PC-9 (cell line): ENCODE results near the gene ZNF446. TPM values are rescaled to one million over a fixed set of nuclear protein-coding genes. Genes with fewer than 3 reads are reported as not detected.

Experiments used
- BruUV-seq: library from RNA; stranded (reverse); fragments of 400-500 nt; replicated peaks from 2 replicates; lab custom pipeline; 2021; lab: Mats Ljungman, UMichigan
- CTCF ChIA-PET: fragments of 300-600 bp; sonication (Branson Sonifier 250); formaldehyde crosslinking; loops from one replicate; lab custom pipeline; 2022; ENCODE audit warnings: antibody characterized with exemption; lab: Charles Lee
- POLR2A ChIA-PET: fragments of 300-600 bp; sonication (Branson Sonifier 250); formaldehyde crosslinking; loops from one replicate; lab custom pipeline; 2022; ENCODE audit warnings: antibody characterized with exemption; ENCODE audit not compliant: unreplicated experiment; lab: Charles Lee
- DNase-seq, 2 experiments: peaks; one replicate each; pipeline versions ENCODE4 v3.0.0 to v3.0.0-alpha.2; 2015 to 2022; ENCODE audit warnings: mixed read lengths in 1 of 2
- H2AFZ ChIP-seq: fragments of 200-600 bp; sonication (generic); 2 replicates; pipeline ENCODE4 v1.8.1; 2017; ENCODE audit warnings: antibody characterized with exemption
- H3F3A ChIP-seq: fragments of 200-600 bp; sonication (generic); 2 replicates; pipeline ENCODE4 v1.8.1; 2017; ENCODE audit warnings: antibody characterized with exemption, mild to moderate bottlenecking, low read depth; ENCODE audit not compliant: insufficient read depth
- H3K27ac ChIP-seq: fragments of 200-600 bp; sonication (generic); 2 replicates; pipeline ENCODE4 v1.6.1; 2016; ENCODE audit warnings: mixed run types
- H3K27me3 ChIP-seq: fragments of 200-600 bp; sonication (generic); 2 replicates; pipeline ENCODE4 v1.6.1; 2016; ENCODE audit warnings: low read depth, mixed run types; ENCODE audit not compliant: insufficient read depth
- H3K36me3 ChIP-seq: fragments of 200-600 bp; sonication (generic); 2 replicates; pipeline ENCODE4 v1.6.1; 2016; ENCODE audit warnings: low read depth, mixed run types
- H3K4me1 ChIP-seq: fragments of 200-600 bp; sonication (generic); replicated peaks from 2 replicates; pipeline ENCODE4 v1.6.1; 2016; ENCODE audit warnings: mixed run types; ENCODE audit not compliant: insufficient read depth
- H3K4me2 ChIP-seq: fragments of 200-600 bp; sonication (generic); 2 replicates; pipeline ENCODE4 v1.6.1; 2017; ENCODE audit warnings: mixed run types
- H3K4me3 ChIP-seq: fragments of 200-600 bp; sonication (generic); 2 replicates; pipeline ENCODE4 v1.6.1; 2016; ENCODE audit warnings: mixed run types
- H3K79me2 ChIP-seq: fragments of 200-600 bp; sonication (generic); 2 replicates; pipeline ENCODE4 v1.6.1; 2017; ENCODE audit warnings: low read depth, mixed run types
- H3K9me2 ChIP-seq: fragments of 200-600 bp; sonication (generic); 2 replicates; pipeline ENCODE4 v1.8.1; 2017; ENCODE audit warnings: mild to moderate bottlenecking; ENCODE audit not compliant: insufficient read depth
- H3K9me3 ChIP-seq: fragments of 200-600 bp; sonication (generic); 2 replicates; pipeline ENCODE4 v1.8.1; 2016; ENCODE audit warnings: low read depth; ENCODE audit not compliant: insufficient read depth
- H4K20me1 ChIP-seq: fragments of 200-600 bp; sonication (generic); 2 replicates; pipeline ENCODE4 v1.8.1; 2017; ENCODE audit not compliant: insufficient read depth
- CTCF ChIP-seq: fragments of 200-600 bp; sonication (generic); conservative IDR thresholded peaks from 2 replicates; pipeline ENCODE4 v1.6.1; 2017; ENCODE audit warnings: mixed run types, antibody characterized with exemption, mild to moderate bottlenecking, moderate library complexity
- EZH2 ChIP-seq: fragments of 200-600 bp; sonication (generic); IDR thresholded peaks from 2 replicates; pipeline ENCODE4 v1.8.0; 2017; ENCODE audit warnings: antibody characterized with exemption, low read depth
- intact Hi-C: fragments of 100-400 bp; cut with micrococcal nuclease; formaldehyde crosslinking; loops from one replicate; pipeline ENCODE4 v1.10.0; 2022; ENCODE audit not compliant: unreplicated experiment
- total RNA-seq: library from RNA; stranded (reverse); gene quantifications from 2 replicates; pipeline ENCODE4 v1.2.3, GENCODE V29; 2021

ZNF446 gene
- total RNA-seq, 1 experiment from 2014 or later, result 11.0 TPM

GRCh38 chr19:58497634-58498170, 21.6 kb downstream of the ZNF446 start:
- Histone ChIP-seq H3K27ac (no peak overlapping the region), H3K4me2 (peak overlapping the region; percentile 93), H3K27me3 (no peaks in the 10 kb centered on the region), H3K79me2 (peaks cover 13% of the 10 kb centered on the region; the same call in 1 of the 2 replicates), H3K9me2 (no peaks in the 10 kb centered on the region), H3K9me3 (no peaks in the 10 kb centered on the region), H2AFZ (no peak overlapping the region), H3K4me3 (no peak overlapping the region), H3K4me1 (no peaks in the 10 kb centered on the region), H4K20me1 (no peaks in the 10 kb centered on the region), H3F3A (no peaks in the 10 kb centered on the region), H3K36me3 (no peaks in the 10 kb centered on the region)
- ChIA-PET POLR2A (no interaction called here), CTCF (no interaction called here)
- intact Hi-C loops, result no loop called here
- BruUV-seq, result no TSS peak
- no peak for DNase-seq
- TF ChIP-seq EZH2 (no peak), CTCF (no peak)

GRCh38 chr19:58498316-58499020, 22.3 kb downstream of the ZNF446 start:
- H3K27me3 ChIP-seq, result no peaks in the 10 kb centered on the region
- no peaks in the 10 kb centered on the region for H4K20me1 ChIP-seq
- TF ChIP-seq EZH2 (no peak), CTCF (no peak)
- no peaks in the 10 kb centered on the region for H3K36me3 ChIP-seq
- H3K9me3 ChIP-seq, result no peaks in the 10 kb centered on the region
- H2AFZ ChIP-seq, result peak overlapping the region; percentile 87
- POLR2A ChIA-PET, result interaction anchor here (0.7 kb wide), 1 partner anchor 9 kb away, joined by 3 read pairs; no protein-coding TSS in a partner anchor
- no peak for DNase-seq
- no peaks in the 10 kb centered on the region for H3K9me2 ChIP-seq
- H3K4me1 ChIP-seq, result no peaks in the 10 kb centered on the region
- BruUV-seq, result TSS peak; percentile 46
- no peak overlapping the region for H3K27ac ChIP-seq
- H3K79me2 ChIP-seq, result peaks cover 13% of the 10 kb centered on the region; the same call in 1 of the 2 replicates
- CTCF ChIA-PET, result no interaction called here
- intact Hi-C loops, result loop anchor here (1.0 kb wide), 1 partner anchor 22 kb away; the partner anchor contains the start of gene ZNF446
- no peaks in the 10 kb centered on the region for H3F3A ChIP-seq
- peak overlapping the region; percentile 93 for H3K4me2 ChIP-seq
- peak overlapping the region; percentile 84 for H3K4me3 ChIP-seq

GRCh38 chr19:58499021-58499927, 23.1 kb downstream of the ZNF446 start:
- Histone ChIP-seq H3K9me3 (no peaks in the 10 kb centered on the region), H3K27me3 (no peaks in the 10 kb centered on the region), H3K4me3 (peak overlapping the region; percentile 88), H2AFZ (peak overlapping the region; percentile 99), H3K9me2 (no peaks in the 10 kb centered on the region), H3K4me1 (no peaks in the 10 kb centered on the region), H4K20me1 (no peaks in the 10 kb centered on the region), H3F3A (no peaks in the 10 kb centered on the region), H3K27ac (no peak overlapping the region), H3K4me2 (peak overlapping the region; percentile 98), H3K79me2 (peaks cover 13% of the 10 kb centered on the region; the same call in 1 of the 2 replicates), H3K36me3 (no peaks in the 10 kb centered on the region)
- POLR2A ChIA-PET, result interaction anchor here (0.6 to 1.1 kb wide), 4 partner anchors 10 to 137 kb away, joined by 3 to 4 read pairs (median 4); partner anchors contain the start of genes ZNF497 and ZNF584
- BruUV-seq, result TSS peak; percentile 85
- DNase-seq, result peak; percentile 92 to 97
- CTCF ChIA-PET, result no interaction called here
- TF ChIP-seq EZH2 (no peak), CTCF (no peak)
- intact Hi-C loops, result loop anchor here (1.0 kb wide), 1 partner anchor 23 kb away; the partner anchor contains the start of gene ZNF446
